ENCODE data around the gene PRKCH.

PRKCH gene

DNA sequence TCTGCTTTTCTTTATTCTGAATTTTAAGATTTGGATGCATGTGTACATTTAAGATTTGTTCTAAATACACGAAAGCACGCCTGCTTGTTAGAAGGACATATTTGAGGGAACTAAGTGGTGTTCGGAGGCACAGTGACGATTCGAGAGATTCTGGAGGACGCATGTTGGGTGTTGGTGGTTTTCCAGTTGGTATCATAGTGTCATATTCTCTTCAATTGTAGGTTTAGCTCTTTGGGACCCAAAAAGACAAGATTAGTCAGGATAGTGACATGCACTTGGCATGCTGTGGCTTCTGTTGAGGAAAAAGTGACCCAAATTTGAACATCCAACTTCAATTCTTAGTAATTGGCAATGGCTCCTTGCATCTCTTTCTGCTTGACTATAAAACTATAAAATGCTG, 30.1 kb downstream of the PRKCH start:
- no peaks in the 10 kb centered on the region for H3K27me3 ChIP-seq (ENCODE audit: control insufficient read depth, insufficient read depth, low read length)
- no peaks in the 10 kb centered on the region for H3K36me3 ChIP-seq (ENCODE audit: control insufficient read depth, insufficient read depth, low read length)
- no peak overlapping the region for H3K9ac ChIP-seq (ENCODE audit: low read depth, low read length)
- H3K9me3 ChIP-seq (ENCODE audit: control insufficient read depth, insufficient read depth, low read length), result no peaks in the 10 kb centered on the region
- no peak overlapping the region for H3K4me3 ChIP-seq (ENCODE audit: low read depth, low read length)
- H3K4me1 ChIP-seq (ENCODE audit: control insufficient read depth, insufficient read depth, low read length), result peaks cover 13% of the 10 kb centered on the region

DNA sequence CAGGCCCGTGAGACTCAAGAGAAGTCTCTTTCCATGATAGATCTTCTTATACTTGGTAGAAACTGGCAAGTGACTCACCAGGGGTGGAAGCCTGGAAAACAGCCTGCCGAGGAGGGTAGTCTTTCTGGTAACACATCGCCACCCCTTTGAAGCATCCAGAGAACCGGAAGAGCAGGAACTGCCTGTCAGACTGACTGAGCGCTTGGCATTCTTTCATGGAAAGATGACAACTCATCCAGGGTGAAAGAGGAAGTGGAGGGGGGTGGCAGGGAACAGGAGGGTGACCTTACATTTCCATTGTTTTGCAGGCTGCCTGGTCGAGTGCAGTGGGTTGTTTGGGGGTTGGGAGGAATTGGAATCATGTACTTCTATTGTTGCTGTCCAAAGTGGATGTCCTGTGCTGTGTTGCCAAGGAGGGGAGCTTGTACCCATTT, 34.5 kb downstream of the PRKCH start:
- no peaks in the 10 kb centered on the region for H3K36me3 ChIP-seq (ENCODE audit: control insufficient read depth, insufficient read depth, low read length)
- H3K9me3 ChIP-seq (ENCODE audit: control insufficient read depth, insufficient read depth, low read length), result no peaks in the 10 kb centered on the region
- no peaks in the 10 kb centered on the region for H3K27me3 ChIP-seq (ENCODE audit: control insufficient read depth, insufficient read depth, low read length)
- H3K4me1 ChIP-seq (ENCODE audit: control insufficient read depth, insufficient read depth, low read length), result peaks cover 6% of the 10 kb centered on the region
- no peak overlapping the region for H3K4me3 ChIP-seq (ENCODE audit: low read depth, low read length)
- H3K9ac ChIP-seq (ENCODE audit: low read depth, low read length), result no peak overlapping the region

DNA sequence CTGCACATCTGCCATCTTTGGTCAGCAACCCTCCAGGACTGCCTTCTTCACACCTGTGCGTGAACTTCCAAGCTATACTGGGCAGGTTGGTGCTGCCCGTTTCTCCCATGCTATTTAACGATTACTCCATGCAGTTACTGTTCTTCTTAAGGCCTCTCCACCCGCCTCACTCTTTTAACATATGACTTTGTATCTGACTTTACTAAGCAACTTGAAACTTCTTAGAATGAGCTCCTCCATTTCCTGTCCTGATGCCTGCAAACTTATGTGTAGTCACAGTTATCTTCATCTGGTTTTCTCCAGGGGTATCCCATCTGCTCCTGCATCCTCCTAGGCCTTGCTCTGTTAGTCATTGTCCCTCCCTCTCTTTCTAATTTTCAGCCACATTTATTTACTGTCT, 35.7 kb downstream of the PRKCH start:
- Histone ChIP-seq H3K36me3 (ENCODE audit: control insufficient read depth, insufficient read depth, low read length) (no peaks in the 10 kb centered on the region), H3K9ac (ENCODE audit: low read depth, low read length) (no peak overlapping the region), H3K27me3 (ENCODE audit: control insufficient read depth, insufficient read depth, low read length) (no peaks in the 10 kb centered on the region), H3K4me1 (ENCODE audit: control insufficient read depth, insufficient read depth, low read length) (peaks cover 6% of the 10 kb centered on the region), H3K9me3 (ENCODE audit: control insufficient read depth, insufficient read depth, low read length) (no peaks in the 10 kb centered on the region), H3K4me3 (ENCODE audit: low read depth, low read length) (no peak overlapping the region)

DNA sequence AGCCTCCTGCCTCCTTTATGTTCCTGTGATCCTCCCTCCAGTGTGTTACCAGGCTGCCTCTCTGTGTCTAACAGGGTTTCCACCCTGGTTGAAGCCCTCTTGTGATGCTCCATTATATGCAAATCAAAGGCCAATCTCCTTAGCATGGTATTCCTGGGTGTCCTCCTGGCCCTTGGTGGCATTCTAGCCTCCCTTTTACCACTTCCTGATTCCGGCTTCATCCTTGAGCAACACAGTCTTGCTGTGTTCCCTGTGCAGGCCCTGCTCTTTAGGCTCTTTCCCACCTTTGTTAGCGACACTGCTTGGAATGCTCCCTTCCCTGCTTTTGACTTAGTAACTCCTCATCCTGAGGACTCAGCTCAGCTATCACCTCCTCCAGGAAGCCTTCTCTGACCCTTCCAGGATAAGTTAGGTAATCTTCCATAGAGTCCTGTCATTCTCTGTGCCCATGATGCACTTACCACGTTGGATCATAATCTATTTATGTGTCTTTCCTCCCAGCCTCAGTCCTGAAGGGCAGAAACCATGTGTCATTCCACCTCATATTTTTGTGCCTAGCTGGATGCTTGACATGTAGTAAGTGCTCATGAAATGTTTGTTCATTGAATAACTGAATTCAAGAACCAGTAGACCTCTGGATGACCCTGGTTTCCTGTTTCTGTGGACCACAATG, 37.3 kb downstream of the PRKCH start:
- Histone ChIP-seq H3K36me3 (ENCODE audit: control insufficient read depth, insufficient read depth, low read length) (no peaks in the 10 kb centered on the region), H3K27me3 (ENCODE audit: control insufficient read depth, insufficient read depth, low read length) (no peaks in the 10 kb centered on the region), H3K9me3 (ENCODE audit: control insufficient read depth, insufficient read depth, low read length) (no peaks in the 10 kb centered on the region), H3K4me1 (ENCODE audit: control insufficient read depth, insufficient read depth, low read length) (peaks cover 6% of the 10 kb centered on the region), H3K9ac (ENCODE audit: low read depth, low read length) (no peak overlapping the region), H3K4me3 (ENCODE audit: low read depth, low read length) (no peak overlapping the region)

DNA sequence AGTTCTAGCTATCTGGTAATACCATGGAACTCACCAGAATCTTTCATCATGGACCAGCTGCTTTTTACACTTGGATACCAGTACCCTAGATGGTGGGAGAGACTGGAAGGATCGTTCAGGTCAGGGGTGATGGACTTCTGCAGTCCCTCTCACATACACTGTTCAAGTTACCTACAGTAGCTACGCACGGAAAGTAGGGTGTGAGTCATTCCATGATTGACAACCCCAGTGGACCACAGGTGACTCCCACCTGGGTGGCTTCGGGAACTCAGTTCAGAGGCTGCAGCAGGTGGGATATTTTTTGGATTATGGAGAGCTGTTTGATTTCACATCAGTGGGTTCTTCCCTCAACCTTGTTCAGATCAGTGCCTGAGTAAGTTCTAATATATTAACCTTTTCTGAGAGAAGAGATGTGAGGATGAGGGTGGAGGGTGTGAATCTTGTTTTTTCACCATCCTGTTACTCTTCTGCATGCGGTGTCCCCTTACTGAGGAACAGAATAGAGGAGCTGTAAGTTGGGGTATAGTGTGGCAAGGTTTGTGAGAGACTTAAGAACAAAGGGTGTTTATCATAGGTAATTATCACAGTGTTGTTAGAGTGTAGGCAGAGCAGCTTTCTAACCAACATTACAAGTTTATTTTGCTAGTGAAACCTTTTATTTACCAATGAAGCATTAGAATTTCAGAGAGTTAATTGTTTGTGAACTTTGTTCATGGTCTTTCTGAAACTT, 39.6 kb downstream of the PRKCH start:
- no peaks in the 10 kb centered on the region for H3K9me3 ChIP-seq (ENCODE audit: control insufficient read depth, insufficient read depth, low read length)
- H3K9ac ChIP-seq (ENCODE audit: low read depth, low read length), result no peak overlapping the region
- no peaks in the 10 kb centered on the region for H3K27me3 ChIP-seq (ENCODE audit: control insufficient read depth, insufficient read depth, low read length)
- H3K4me1 ChIP-seq (ENCODE audit: control insufficient read depth, insufficient read depth, low read length), result peaks cover 2% of the 10 kb centered on the region
- no peak overlapping the region for H3K4me3 ChIP-seq (ENCODE audit: low read depth, low read length)
- H3K36me3 ChIP-seq (ENCODE audit: control insufficient read depth, insufficient read depth, low read length), result no peaks in the 10 kb centered on the region

DNA sequence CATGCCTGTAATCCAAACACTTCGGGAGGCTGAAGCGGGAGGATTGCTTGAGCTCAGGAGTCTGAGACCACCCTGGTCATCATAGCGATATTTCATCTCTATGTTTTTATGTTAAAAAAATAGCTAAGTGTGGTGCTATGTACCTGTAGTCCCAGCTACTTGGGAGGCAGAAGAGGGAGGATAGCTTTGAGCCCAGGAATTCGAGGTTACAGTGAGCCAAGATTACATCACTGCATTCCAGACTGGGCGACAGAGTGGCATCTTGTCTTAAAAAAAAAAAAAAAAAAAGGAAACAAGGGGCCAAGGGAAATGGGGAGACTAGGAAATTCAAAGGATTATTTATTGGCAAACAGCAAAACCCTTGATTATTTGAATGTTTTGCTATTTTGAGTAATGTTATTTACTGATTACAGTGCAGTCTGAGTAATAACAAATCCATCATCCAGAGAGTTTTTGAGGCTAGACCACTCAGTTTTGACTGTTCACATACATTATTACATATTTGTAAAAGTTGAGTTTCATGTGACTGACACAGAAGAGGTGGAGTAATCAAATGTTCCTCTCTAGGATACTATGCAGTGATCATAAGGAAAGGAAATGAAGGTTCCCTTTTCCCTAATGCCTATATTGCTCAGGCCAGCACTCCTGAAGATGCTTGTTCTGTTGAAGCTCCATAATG, 40.8 kb downstream of the PRKCH start:
- Histone ChIP-seq H3K9me3 (ENCODE audit: control insufficient read depth, insufficient read depth, low read length) (no peaks in the 10 kb centered on the region), H3K27me3 (ENCODE audit: control insufficient read depth, insufficient read depth, low read length) (no peaks in the 10 kb centered on the region), H3K4me1 (ENCODE audit: control insufficient read depth, insufficient read depth, low read length) (no peaks in the 10 kb centered on the region), H3K4me3 (ENCODE audit: low read depth, low read length) (no peak overlapping the region), H3K36me3 (ENCODE audit: control insufficient read depth, insufficient read depth, low read length) (no peaks in the 10 kb centered on the region), H3K9ac (ENCODE audit: low read depth, low read length) (no peak overlapping the region)

DNA sequence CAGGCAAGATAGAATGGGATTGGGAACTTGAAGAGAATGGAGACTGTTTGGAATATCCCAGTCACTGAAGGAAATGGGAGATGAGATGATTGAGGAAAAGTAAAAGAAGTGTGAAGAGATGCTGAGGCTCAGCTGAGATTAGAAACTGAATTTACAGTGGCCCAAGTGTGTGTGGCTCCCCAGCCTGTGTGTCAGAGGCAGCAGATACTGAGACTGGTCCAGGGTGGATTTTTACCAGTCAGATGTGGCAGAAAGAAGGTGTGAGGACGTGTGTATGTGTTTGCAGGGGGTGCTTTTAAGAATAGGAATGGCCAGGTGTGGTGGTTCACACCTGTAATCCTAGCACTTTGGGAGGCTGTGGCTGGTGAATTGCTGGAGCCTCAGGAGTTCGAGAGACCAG, 42.9 kb downstream of the PRKCH start:
- H3K36me3 ChIP-seq (ENCODE audit: control insufficient read depth, insufficient read depth, low read length), result no peaks in the 10 kb centered on the region
- H3K9me3 ChIP-seq (ENCODE audit: control insufficient read depth, insufficient read depth, low read length), result no peaks in the 10 kb centered on the region
- no peak overlapping the region for H3K4me3 ChIP-seq (ENCODE audit: low read depth, low read length)
- H3K27me3 ChIP-seq (ENCODE audit: control insufficient read depth, insufficient read depth, low read length), result no peaks in the 10 kb centered on the region
- H3K4me1 ChIP-seq (ENCODE audit: control insufficient read depth, insufficient read depth, low read length), result no peaks in the 10 kb centered on the region
- H3K9ac ChIP-seq (ENCODE audit: low read depth, low read length), result no peak overlapping the region

DNA sequence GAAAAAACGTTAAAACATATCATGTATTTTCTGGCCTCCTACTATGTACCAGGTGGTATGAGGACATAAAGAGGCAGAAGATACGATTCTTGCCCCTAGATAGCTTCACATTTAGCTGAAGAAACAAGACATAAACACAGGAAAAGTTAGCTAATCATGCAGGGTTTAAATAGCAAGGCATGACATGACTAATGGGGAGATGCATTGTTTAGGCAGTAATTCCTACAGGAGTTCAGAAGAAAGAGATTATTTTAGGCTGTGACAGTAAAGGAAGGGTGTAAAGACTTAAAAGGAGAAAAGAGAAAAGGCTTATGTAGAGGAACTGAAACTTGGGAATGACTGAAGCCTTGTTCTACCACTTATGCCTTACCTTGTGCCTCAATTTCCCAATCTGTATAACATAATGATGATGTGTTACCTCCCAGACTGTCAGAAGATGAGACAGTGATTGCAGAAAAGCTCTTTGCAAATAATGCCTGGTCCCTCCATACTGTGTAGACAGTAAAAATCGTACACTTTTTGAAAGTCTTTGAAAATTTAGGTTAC, 44.4 kb downstream of the PRKCH start:
- Histone ChIP-seq H3K36me3 (ENCODE audit: control insufficient read depth, insufficient read depth, low read length) (no peaks in the 10 kb centered on the region), H3K9me3 (ENCODE audit: control insufficient read depth, insufficient read depth, low read length) (no peaks in the 10 kb centered on the region), H3K4me1 (ENCODE audit: control insufficient read depth, insufficient read depth, low read length) (no peaks in the 10 kb centered on the region), H3K27me3 (ENCODE audit: control insufficient read depth, insufficient read depth, low read length) (no peaks in the 10 kb centered on the region), H3K9ac (ENCODE audit: low read depth, low read length) (no peak overlapping the region), H3K4me3 (ENCODE audit: low read depth, low read length) (no peak overlapping the region)

DNA sequence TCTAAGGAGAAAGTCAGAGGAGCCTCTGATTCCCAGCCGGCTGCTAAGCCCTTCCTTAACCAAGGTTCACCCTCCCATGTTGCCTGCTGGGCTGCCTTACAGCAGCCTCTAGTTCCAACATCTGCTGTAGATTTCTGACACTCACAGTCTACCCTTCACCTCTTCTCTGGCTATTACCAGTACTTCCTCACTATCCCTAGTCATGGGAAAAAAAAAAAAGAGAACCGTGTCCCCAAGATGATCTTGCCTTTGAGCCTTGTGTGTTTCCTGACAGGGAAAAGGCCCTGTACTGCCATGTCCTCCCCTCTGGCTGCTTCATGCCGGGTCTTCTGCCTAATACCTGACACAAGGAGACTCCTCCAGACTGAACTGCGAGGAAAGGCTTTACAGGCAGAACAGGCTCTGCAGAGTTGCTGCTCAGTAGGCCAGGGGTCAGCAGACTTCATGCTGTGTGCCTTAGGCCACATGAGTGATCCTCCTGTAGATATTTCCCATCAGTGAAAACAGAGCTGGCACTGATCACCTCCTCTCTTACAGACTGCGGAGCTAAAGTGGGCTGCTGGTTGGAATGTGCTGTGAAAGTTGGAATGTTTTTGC, 46.8 kb downstream of the PRKCH start:
- Histone ChIP-seq H3K9ac (ENCODE audit: low read depth, low read length) (no peak overlapping the region), H3K4me3 (ENCODE audit: low read depth, low read length) (no peak overlapping the region), H3K9me3 (ENCODE audit: control insufficient read depth, insufficient read depth, low read length) (peaks cover 5% of the 10 kb centered on the region), H3K4me1 (ENCODE audit: control insufficient read depth, insufficient read depth, low read length) (no peaks in the 10 kb centered on the region), H3K27me3 (ENCODE audit: control insufficient read depth, insufficient read depth, low read length) (no peaks in the 10 kb centered on the region), H3K36me3 (ENCODE audit: control insufficient read depth, insufficient read depth, low read length) (no peaks in the 10 kb centered on the region)

DNA sequence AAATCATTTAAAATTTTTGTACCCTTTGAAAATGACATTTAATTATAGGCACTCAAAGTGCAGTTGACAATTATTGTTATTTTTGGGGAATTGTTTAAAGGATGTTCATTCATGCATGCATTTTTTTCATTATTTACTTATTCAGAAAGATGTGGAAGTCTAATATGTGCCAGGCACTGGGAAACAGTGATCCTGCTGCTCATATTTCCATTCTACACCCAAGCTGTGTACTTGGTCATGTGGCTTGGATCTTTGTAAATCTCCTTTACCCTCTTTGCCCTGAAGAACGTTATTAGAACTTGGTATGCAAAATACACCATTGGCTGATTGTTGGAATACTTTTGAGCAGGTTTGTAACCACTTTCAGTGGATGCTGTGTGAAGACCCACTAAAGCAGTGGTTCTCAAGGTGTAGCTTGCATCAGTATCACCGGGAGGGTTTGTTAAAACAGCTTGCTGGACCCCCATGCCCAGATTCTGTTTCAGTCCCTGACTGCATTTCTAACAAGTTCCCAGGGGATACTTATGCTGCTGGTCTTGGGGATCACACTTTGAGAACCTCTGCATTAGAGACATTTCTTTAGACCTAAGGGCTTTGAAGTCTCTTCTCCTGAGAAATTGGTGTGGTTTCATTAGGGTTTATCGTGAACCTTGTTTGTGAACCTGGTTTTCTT, 47.5 kb downstream of the PRKCH start:
- H3K27me3 ChIP-seq (ENCODE audit: control insufficient read depth, insufficient read depth, low read length), result no peaks in the 10 kb centered on the region
- no peaks in the 10 kb centered on the region for H3K36me3 ChIP-seq (ENCODE audit: control insufficient read depth, insufficient read depth, low read length)
- H3K4me1 ChIP-seq (ENCODE audit: control insufficient read depth, insufficient read depth, low read length), result no peaks in the 10 kb centered on the region
- H3K9me3 ChIP-seq (ENCODE audit: control insufficient read depth, insufficient read depth, low read length), result peaks cover 8% of the 10 kb centered on the region
- H3K9ac ChIP-seq (ENCODE audit: low read depth, low read length), result no peak overlapping the region
- H3K4me3 ChIP-seq (ENCODE audit: low read depth, low read length), result no peak overlapping the region

DNA sequence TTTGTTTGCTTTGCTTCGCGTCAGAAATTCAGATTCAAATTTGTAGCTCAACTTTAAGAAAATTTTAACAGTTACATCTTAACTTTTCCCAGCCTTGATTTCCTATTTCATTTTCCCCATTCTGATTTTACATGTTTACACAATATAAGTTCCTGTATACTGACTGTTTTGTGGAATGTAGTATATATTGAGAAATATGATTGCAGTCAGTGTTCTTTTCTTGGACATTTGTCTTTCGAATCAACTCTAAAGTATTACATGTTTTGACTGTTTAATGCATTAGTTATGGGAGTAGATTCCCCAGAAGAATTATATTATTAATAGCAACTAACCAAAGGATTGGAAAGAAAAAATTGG, 48.1 kb downstream of the PRKCH start:
- no peaks in the 10 kb centered on the region for H3K27me3 ChIP-seq (ENCODE audit: control insufficient read depth, insufficient read depth, low read length)
- H3K36me3 ChIP-seq (ENCODE audit: control insufficient read depth, insufficient read depth, low read length), result no peaks in the 10 kb centered on the region
- peaks cover 13% of the 10 kb centered on the region for H3K9me3 ChIP-seq (ENCODE audit: control insufficient read depth, insufficient read depth, low read length)
- no peaks in the 10 kb centered on the region for H3K4me1 ChIP-seq (ENCODE audit: control insufficient read depth, insufficient read depth, low read length)
- H3K9ac ChIP-seq (ENCODE audit: low read depth, low read length), result no peak overlapping the region
- no peak overlapping the region for H3K4me3 ChIP-seq (ENCODE audit: low read depth, low read length)

Measured in iPS-15b (cell line).